T1000 (cell line): ENCODE data around the gene SPACA4.
A peak's percentile ranks its signal among the peaks of the same experiment; 100 is the strongest.

Experiments used
- DNase-seq: peaks from one replicate; lab custom pipeline; 2025; ENCODE audit warnings: mixed read lengths; lab: John Stamatoyannopoulos, UW

SPACA4 gene

GRCh38 chr19:48634424-48635262 lies 28.1 kb downstream of the SPACA4 start:
- DNase-seq: peak; percentile 75

DNA sequence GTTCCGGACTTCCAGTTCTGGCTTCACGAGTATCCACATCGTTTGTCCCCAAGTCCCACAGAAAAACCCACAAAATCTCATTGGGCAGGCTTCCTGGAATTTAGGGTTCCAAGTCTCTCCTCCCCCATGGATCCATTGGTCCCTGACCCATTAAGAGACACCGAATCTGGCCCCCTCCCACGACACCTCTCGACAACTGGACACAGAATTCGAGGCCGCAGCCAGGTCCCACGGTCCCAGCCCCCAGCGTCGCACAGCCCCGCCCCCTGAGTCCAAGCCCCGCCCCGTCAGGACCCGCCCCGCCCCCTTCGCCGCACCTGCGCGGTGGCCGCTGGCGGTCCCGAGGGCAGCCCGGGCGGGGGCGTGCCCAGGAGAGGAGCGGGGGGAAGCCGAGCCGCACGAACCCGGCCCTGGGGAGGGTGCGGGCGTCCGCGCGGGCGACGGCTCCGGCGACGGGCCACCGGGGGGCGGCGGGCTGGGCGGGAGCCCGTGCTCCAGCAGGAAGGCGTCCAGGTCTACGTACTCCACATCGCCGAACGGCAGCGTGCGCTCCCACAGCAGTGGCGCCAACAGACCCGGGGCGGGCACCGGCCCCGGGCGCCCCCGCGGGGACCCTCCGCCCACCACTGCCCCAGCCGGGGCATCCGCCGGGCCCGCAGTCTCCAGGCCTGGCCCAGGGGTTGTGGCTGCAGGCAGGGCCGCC lies 28.9 kb downstream of the SPACA4 start:
- DNase-seq: peak; percentile 15

- DNase-seq: no peak
These were observed 29.7 kb downstream of the SPACA4 start for GRCh38 chr19:48635966-48636858.

- DNase-seq: no peak
These were observed 30.4 kb downstream of the SPACA4 start, which contains the start of gene DBP for GRCh38 chr19:48636859-48637448. DBP (minus strand) TSS chr19:48637379; CDS start chr19:48636994, 385 bp downstream.

GRCh38 chr19:48637449-48637947 lies 31.0 kb downstream of the SPACA4 start:
- peak; percentile 96 for DNase-seq

DNA sequence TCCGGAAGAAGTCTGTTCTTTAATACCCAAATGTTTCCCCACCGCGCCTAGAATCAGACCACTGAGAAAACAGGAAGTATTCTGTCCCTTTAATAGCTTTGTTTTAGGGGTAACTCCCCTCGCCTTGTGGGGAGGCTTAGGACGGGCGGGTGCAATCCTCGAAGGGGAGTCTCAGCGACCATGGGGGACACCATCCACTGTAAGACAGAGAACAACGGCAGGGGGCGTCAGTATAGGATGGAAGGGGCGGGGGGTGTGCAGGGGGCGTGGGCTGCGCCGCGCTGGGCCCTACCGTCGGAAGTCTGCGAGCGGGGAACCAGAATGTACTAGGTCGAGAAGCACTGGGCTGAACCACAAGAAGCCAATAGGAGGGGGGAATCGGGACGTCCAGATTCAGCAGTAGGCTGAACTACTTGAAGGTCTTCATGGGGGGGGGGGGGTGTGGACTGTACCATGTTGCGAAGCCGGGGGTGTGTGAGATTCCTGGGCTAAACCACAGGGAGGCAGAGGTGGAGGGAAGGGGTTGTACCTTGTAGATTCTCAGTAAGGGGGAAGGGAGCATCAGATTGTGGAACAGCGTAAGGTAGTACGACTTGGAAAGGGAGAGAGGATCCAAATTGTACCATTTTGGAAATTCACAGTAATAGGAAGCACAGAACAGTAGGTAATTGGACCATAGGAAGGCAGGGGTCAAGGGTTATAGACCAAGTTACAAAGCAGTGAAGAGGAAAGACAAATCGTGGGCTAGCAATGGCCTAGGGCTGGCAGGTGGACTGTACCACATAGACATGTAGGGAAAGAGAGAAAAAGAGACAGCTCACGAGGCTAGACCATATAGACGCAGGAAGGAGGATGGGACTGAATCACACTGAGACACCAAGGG lies 31.6 kb downstream of the SPACA4 start:
- DNase-seq: peak; percentile 58

DNA sequence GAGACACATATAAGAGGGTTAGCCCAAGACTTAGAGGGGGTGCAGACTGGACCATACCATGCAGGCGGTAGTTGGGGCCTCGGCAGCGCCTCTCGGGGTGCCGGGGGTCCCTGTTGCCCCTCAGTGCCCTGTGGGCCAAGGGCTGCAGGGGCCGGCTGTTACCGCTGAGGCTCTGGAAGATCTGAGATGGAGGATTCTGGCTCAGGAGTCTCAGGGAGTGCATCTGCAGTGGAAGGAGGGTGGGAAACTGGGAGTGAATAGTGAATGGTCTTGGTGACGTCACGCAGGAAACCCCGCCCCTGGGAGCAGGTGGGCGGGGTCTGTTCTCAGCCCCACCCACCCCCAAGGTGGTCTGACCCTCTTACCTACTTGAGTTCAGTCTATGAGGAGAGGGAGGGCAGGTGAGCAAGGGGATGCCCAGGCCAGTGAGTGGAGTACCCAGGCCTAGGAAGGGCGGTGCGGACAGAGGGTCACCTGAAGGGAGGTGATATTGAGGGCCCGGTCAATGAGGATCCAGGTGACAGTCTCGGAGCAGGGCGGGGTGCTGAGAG lies 32.4 kb downstream of the SPACA4 start:
- no peak for DNase-seq

- DNase-seq: no peak
These were observed 33.2 kb downstream of the SPACA4 start for GRCh38 chr19:48639483-48640375.

DNA sequence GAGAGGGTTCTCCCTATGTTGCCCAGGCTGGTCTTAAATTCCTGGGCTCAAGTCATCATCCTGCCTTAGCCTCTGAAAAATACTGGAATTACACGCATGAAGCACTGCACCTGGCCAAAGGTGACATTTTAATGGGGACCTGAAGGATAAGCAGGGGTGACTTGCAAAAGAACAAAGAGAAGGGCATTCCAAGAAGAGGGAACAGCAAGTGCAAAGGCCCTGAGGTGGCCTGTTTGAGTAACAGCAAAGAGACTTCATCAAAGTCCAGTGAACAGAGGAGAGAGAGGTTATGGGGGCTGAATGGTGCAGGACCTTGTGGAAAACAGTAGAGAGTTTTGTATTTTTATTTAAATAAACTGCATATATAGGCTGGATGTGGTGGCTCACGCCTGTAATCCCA lies 35.3 kb downstream of the SPACA4 start:
- no peak for DNase-seq

GRCh38 chr19:48642862-48643261 lies 36.3 kb downstream of the SPACA4 start:
- DNase-seq: no peak

DNA sequence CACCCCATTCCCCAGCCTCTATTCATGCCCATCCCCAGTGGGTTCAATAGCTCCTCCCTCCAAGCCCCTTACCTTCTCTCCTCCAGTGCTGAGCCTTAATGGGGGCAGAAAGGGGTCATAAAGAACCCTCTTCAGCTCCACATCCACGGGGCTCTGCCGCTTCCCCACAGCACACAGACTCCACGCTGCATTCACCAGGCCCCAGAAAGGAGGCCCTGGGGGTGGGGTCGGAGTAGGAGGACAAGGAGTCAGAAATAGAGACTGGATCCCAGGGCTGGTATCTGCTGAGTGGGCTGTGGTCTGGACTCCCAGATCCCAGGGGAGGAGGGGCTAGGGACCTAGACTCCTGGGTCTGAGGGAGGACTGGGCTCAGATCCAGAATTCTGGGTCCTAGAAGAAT lies 37.8 kb downstream of the SPACA4 start:
- DNase-seq: no peak

DNA sequence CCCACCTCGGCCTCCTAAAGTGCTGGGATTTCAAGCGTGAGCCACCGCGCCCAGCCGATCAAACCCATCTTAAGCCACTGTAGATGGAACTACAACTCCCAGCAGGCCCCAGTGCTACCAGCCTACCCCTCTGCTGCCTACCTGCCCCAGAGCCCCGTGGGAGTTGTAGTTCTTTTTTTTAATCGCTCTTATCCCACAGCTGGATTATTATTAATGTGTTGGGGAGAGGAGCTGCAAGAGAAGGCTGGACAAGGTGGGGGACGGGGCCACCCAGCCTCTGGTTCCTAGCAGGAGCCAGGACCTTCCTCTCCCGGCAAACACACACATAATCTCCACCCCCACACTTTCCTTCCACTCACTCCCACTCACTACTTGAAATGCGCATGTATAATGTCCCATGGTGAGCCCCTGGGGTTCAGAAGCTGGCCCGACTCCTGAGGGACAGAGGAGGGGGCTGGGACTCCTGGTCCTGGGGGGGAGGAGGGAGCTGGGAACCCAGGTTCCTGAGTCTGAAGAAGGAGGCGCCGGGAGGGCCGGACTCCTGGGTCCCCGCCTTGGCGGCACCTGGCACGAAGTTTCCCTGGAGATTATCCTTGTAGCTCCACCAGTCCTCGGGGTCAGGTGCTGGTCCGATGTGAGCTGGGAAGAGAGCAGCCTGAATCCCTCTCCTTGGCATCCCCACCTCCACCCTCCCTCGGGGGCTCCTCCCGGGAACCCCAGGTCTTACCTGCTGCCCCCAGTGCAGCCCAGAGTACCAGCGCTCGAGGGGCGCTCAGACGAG lies 38.5 kb downstream of the SPACA4 start:
- DNase-seq: peak; percentile 35

GRCh38 chr19:48645620-48646000 lies 39.1 kb downstream of the SPACA4 start:
- DNase-seq: no peak

DNA sequence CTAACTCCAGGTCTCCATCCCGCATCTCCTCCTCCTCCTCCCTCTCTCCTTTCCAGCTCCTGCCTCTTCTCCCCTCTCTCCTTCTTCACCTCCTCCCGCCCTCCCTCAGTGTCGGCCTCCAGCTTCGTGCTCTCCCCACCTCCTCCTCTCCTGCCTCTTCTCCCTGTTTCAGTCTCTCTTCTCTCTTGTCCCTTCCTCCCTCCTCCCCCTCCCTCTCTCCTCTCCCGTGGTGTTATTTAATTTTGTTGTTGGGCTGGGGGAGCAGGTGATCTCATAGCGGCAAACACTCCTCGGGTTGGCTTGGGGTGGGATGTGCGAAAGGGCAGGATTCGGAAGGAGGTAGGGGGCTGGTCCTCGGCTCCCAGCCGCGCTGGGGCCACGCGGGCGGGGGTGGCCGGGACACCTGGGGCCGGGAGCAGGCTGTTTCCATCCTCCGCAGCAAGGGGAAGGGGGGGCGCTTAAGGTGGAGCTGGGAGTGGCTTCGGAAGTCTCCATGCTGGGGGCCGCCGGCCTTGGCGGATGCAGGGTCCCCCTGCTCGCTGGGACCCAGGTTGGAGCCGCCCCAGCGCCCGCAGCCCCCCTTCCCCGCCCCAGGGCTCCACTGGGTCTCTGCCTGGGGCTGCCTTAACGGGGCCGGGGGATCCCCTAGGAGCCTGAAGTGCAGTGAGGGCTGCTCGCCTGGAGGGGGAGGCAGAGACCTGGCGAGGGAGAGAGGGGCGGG lies 39.6 kb downstream of the SPACA4 start, which contains the start of gene CA11:
Gene CA11, minus strand, starts transcription at position 187 of the 721 bp plus-strand sequence. CDS start 555 bp downstream, outside the sequence.
- peak; percentile 68 for DNase-seq

GRCh38 chr19:48646722-48647216 lies 40.2 kb downstream of the SPACA4 start:
- no peak for DNase-seq

DNA sequence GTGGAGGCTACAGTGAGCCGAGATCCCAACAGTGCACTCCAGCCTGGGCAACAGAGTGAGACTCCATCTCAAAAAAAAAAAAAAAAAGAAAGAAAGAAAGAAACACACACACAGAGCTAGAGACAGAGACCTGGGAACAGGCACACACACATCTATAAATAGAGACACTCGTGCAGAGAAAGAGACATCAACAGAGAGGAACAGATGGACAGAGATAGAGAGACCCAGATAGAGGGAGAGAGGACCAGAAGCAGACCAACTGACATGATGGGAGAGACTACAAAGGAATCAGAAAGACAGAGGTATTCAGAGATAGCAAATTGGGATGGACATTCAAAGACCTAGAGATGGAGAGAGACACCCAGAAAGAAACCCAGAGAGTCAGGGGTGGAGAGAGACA lies 41.6 kb downstream of the SPACA4 start:
- no peak for DNase-seq

DNA sequence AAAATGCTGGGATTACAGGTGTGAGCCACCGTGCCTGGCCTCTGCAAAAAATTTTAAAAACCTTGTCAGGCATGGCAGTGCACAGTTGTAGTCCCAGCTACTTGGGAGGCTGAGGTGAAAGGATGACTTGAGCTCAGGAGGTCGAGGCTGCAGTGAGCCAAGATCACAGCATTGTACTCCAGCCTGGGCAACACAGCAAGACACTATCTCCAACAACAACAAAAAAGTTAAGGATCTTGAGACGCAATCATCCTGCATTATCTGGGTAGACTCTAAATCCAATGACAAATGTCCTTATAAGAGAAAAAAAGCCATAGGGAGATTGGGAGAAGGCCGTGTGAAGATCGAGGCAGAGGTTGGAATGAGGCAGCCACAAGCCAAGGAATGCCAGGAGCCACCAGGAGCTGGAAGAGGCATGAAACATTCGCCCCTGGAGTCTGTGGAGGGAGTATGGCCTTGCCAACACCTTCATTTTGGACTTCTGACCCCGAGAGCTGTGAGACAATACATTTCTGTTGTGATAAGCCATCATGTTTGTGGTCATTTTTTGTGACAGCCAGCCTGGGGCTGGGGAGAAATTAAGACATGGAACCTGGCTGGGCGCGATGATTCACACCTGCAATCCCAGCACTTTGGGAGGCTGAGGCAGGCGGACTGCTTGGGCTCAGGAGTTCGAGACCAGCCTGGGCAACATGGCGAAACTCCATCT lies 44.6 kb downstream of the SPACA4 start:
- DNase-seq: no peak
